Osteoblast (primary cell): ENCODE data around the gene FOXF1. TPM values are rescaled to one million over a fixed set of nuclear protein-coding genes. Genes with fewer than 3 reads are reported as not detected.

Experiments
- DNase-seq: peaks from one replicate; pipeline ENCODE4 v3.0.0; 2011; ENCODE audit warnings: low spot score, mixed read lengths; ENCODE audit not compliant: insufficient read length; ENCODE audit errors: missing footprints
- H2AFZ ChIP-seq: 2 replicates; pipeline ENCODE4 v1.6.0; 2011; ENCODE audit warnings: mild to moderate bottlenecking, low read length
- H3K27ac ChIP-seq: 2 replicates; pipeline ENCODE4 v1.5.1; 2011; ENCODE audit warnings: mild to moderate bottlenecking, low read depth, low read length, moderate library complexity
- H3K27me3 ChIP-seq: 2 replicates; pipeline ENCODE4 v1.6.0; 2012; ENCODE audit warnings: mild to moderate bottlenecking, control low read depth, inconsistent platforms, low read length, moderate library complexity; ENCODE audit not compliant: insufficient read depth
- H3K36me3 ChIP-seq: 2 replicates; pipeline ENCODE4 v1.5.1; 2011; ENCODE audit warnings: mild to moderate bottlenecking, low read length, control low read depth, moderate library complexity; ENCODE audit not compliant: insufficient read depth
- H3K4me1 ChIP-seq: 2 replicates; pipeline ENCODE4 v1.5.1; 2011; ENCODE audit warnings: mild to moderate bottlenecking, low read length, control low read depth, moderate library complexity; ENCODE audit not compliant: insufficient read depth
- H3K4me2 ChIP-seq: 2 replicates; pipeline ENCODE4 v1.6.0; 2011; ENCODE audit warnings: mild to moderate bottlenecking, low read length; ENCODE audit not compliant: insufficient read depth
- H3K4me3 ChIP-seq: fragments of 200-600 bp; sonication (generic); 3 replicates; pipeline ENCODE4 v1.5.1; 2012; ENCODE audit warnings: mild to moderate bottlenecking, low read length, inconsistent platforms; ENCODE audit not compliant: insufficient read depth
- H3K79me2 ChIP-seq: 2 replicates; pipeline ENCODE4 v1.6.0; 2012; ENCODE audit warnings: mild to moderate bottlenecking, low read length, control low read depth, inconsistent platforms; ENCODE audit not compliant: insufficient read depth
- H3K9me3 ChIP-seq: 2 replicates; pipeline ENCODE4 v1.5.1; 2011; ENCODE audit warnings: low read depth, low read length, control low read depth
- H4K20me1 ChIP-seq: 2 replicates; pipeline ENCODE4 v1.6.0; 2012; ENCODE audit warnings: mild to moderate bottlenecking, low read length, control low read depth; ENCODE audit not compliant: insufficient read depth
- CTCF ChIP-seq: IDR thresholded peaks from 2 replicates; pipeline ENCODE4 v1.5.1; 2011; ENCODE audit warnings: mild to moderate bottlenecking, low read depth, low read length, moderate library complexity; ENCODE audit errors: extremely low read depth
- total RNA-seq: library from RNA; depleted of rRNA; stranded (reverse); fragments of >200 nt; gene quantifications from 2 replicates; pipeline ENCODE4 v1.2.3, GENCODE V29; 2012

FOXF1 gene
- total RNA-seq, 1 donor, result not detected

GRCh38 chr16:86545481-86545880, 35.2 kb downstream of the FOXF1 start:
- H4K20me1 ChIP-seq, result peaks cover 5% of the 10 kb centered on the region
- no peaks in the 10 kb centered on the region for H3K9me3 ChIP-seq
- H3K27ac ChIP-seq, result no peak overlapping the region
- peaks cover 59% of the 10 kb centered on the region for H3K36me3 ChIP-seq
- no peaks in the 10 kb centered on the region for H3K4me1 ChIP-seq
- H3K79me2 ChIP-seq, result peaks cover 2% of the 10 kb centered on the region
- no peak for TF ChIP-seq CTCF
- no peak overlapping the region for H3K4me2 ChIP-seq
- H3K27me3 ChIP-seq, result no peaks in the 10 kb centered on the region
- peak; percentile 21 for DNase-seq
- H2AFZ ChIP-seq, result no peak overlapping the region
- no peak overlapping the region for H3K4me3 ChIP-seq

DNA sequence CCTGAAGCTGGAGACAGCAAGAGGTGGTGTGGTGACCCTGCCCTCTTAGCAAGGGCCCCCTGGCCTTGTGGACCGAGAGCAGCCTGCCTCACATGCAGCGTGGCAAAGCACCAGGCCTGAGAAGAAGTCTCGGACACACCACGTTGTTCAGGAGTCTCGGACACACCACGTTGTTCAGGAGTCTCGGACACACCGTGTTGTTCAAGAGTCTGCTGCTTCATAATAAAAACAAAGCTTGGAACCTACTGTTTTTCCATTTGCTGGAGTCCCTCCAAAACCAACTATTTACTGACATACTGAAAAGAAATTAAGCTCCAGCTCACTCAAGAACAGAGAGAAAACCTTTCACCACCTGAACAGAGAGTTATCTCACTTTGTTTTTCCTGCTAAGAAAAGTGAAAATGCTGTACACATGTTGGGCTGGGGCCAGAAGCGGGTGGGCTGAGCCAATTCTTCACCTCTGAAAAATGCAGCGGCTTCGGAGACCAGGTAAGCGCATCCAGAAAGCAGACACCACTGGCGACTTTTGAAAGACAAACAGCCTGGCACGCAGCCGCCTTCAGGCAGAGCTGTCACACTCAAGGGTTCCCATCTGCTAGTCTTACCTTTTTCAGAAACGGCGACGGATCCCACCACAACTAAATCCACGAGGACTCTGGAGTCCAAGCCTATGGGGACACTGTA, 35.8 kb downstream of the FOXF1 start:
- Histone ChIP-seq H3K9me3 (no peaks in the 10 kb centered on the region), H3K79me2 (peaks cover 2% of the 10 kb centered on the region), H3K27me3 (no peaks in the 10 kb centered on the region), H3K27ac (no peak overlapping the region), H2AFZ (no peak overlapping the region), H3K36me3 (peaks cover 56% of the 10 kb centered on the region), H4K20me1 (peaks cover 5% of the 10 kb centered on the region), H3K4me3 (no peak overlapping the region), H3K4me1 (no peaks in the 10 kb centered on the region), H3K4me2 (no peak overlapping the region)
- TF ChIP-seq CTCF, result no peak
- no peak for DNase-seq

DNA sequence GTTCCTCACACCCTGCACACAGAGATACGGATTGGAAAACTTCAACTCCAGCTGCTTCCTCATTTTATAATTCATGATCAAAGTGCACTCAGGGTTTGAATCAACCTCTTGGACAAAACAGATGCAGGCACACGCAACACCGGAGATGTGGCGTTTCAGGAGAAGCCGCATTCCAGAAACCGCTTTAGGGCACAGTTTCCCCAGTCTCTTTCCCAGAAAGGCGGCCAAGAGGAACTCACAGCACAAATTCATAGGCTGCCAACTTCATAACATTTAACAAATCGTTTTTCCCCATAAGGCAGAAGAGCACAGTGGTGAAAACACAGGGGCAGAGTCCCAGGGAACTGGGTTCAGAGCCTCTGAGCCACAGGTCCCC, 36.3 kb downstream of the FOXF1 start:
- peaks cover 2% of the 10 kb centered on the region for H3K79me2 ChIP-seq
- TF ChIP-seq CTCF, result no peak
- H3K4me3 ChIP-seq, result no peak overlapping the region
- no peaks in the 10 kb centered on the region for H3K27me3 ChIP-seq
- no peak overlapping the region for H3K27ac ChIP-seq
- peaks cover 56% of the 10 kb centered on the region for H3K36me3 ChIP-seq
- H3K9me3 ChIP-seq, result no peaks in the 10 kb centered on the region
- H4K20me1 ChIP-seq, result peaks cover 5% of the 10 kb centered on the region
- H3K4me1 ChIP-seq, result no peaks in the 10 kb centered on the region
- peak; percentile 5 for DNase-seq
- H2AFZ ChIP-seq, result no peak overlapping the region
- H3K4me2 ChIP-seq, result no peak overlapping the region

DNA sequence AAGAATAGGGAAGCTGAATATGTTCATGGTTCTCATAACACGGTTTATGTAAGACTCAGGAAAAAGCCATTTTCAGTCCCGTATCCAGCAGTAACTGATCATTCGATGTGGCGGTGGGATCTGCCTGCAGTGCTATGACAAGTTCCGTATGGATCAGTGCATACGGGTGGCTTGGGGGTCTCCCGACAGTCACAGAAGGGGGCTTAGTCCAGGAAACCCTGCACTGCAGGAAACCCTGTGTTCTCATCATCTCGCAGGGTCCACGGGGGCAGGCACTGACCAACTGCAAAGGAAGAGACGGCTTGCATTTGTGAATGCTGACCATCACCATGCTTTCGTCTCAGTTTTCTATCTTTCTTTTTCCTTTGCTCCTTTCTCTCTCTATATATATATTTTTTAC, 37.0 kb downstream of the FOXF1 start:
- no peaks in the 10 kb centered on the region for H3K27me3 ChIP-seq
- peaks cover 62% of the 10 kb centered on the region for H3K36me3 ChIP-seq
- no peaks in the 10 kb centered on the region for H3K9me3 ChIP-seq
- peak; percentile 3 for DNase-seq
- H3K4me2 ChIP-seq, result no peak overlapping the region
- H3K27ac ChIP-seq, result no peak overlapping the region
- TF ChIP-seq CTCF, result no peak
- no peak overlapping the region for H2AFZ ChIP-seq
- no peak overlapping the region for H3K4me3 ChIP-seq
- H3K79me2 ChIP-seq, result peaks cover 4% of the 10 kb centered on the region
- H4K20me1 ChIP-seq, result peaks cover 5% of the 10 kb centered on the region
- H3K4me1 ChIP-seq, result no peaks in the 10 kb centered on the region
